Measurements from ENCODE around the gene RCAN3.
"Not testable (repeated sequence)": the region's sequence is repeated elsewhere in the genome, so short reads cannot be mapped to it uniquely, and the experiment has no call there.

The RCAN3 gene

GRCh38 chr1:24526940-24527542, 24.4 kb downstream of the RCAN3 start:
- peak; percentile 32 for DNase-seq
- no peaks in the 10 kb centered on the region for H3K4me1 ChIP-seq (ENCODE audit: insufficient read depth, low read length)

DNA sequence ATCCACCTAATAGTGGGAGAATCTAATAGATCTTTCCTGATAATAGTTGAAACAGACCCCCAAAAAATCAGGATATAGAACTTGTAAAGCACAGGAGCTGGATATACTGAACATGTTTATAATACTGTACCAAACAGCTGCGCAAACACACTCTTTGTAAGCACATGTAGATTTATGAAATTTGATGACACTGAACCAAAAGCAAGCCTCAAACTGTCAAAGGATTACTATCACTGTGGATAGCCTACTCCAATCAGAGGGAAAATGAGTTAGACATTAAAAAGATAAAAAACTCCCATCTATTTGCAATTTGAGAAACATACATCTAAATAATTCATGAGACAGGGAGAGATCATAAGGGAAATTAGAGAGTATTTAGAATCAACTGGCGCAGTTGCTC, 26.1 kb downstream of the RCAN3 start:
- Histone ChIP-seq H3K27ac (ENCODE audit: low read length) (no peak overlapping the region), H3K27me3 (ENCODE audit: insufficient read depth, low read length, poor library complexity) (peaks cover 15% of the 10 kb centered on the region), H3K9ac (ENCODE audit: low read depth, low read length) (no peak overlapping the region), H3K79me2 (ENCODE audit: insufficient read depth, low read length) (no peaks in the 10 kb centered on the region), H4K20me1 (ENCODE audit: insufficient read depth, low read length) (no peaks in the 10 kb centered on the region), H3K4me1 (ENCODE audit: insufficient read depth, low read length) (no peaks in the 10 kb centered on the region), H3K4me3 (ENCODE audit: low read depth in 1 of 2, low read length in 2 of 2) (no peak overlapping the region), H3K4me2 (ENCODE audit: insufficient read depth, low read length) (no peak overlapping the region), H2AFZ (ENCODE audit: low read depth, low read length) (no peak overlapping the region), H3K9me3 (ENCODE audit: insufficient read depth, low read length, severe bottlenecking) (no peaks in the 10 kb centered on the region), H3K36me3 (ENCODE audit: insufficient read depth, low read length) (no peaks in the 10 kb centered on the region)
- no peak for DNase-seq
- no peak for TF ChIP-seq CTCF (IDR thresholded peaks at IDR 0.05; ENCODE audit: borderline replicate concordance, extremely low read depth, low read length, poor library complexity, severe bottlenecking)
- no peak for TF ChIP-seq EZH2 (IDR thresholded peaks at IDR 0.05; ENCODE audit: borderline replicate concordance, low read depth, low read length, severe bottlenecking)
- ATAC-seq (ENCODE audit: insufficient read depth, low read depth): no peak

More at GRCh38 chr1:24526940-24527542, 24.4 kb downstream of the RCAN3 start:
- Histone ChIP-seq H3K27me3 (ENCODE audit: insufficient read depth, low read length, poor library complexity) (peaks cover 15% of the 10 kb centered on the region), H3K4me2 (ENCODE audit: insufficient read depth, low read length) (no peak overlapping the region), H3K9ac (ENCODE audit: low read depth, low read length) (no peak overlapping the region), H4K20me1 (ENCODE audit: insufficient read depth, low read length) (no peaks in the 10 kb centered on the region), H3K36me3 (ENCODE audit: insufficient read depth, low read length) (no peaks in the 10 kb centered on the region), H3K9me3 (ENCODE audit: insufficient read depth, low read length, severe bottlenecking) (no peaks in the 10 kb centered on the region), H3K4me3 (ENCODE audit: low read depth in 1 of 2, low read length in 2 of 2) (no peak overlapping the region), H2AFZ (ENCODE audit: low read depth, low read length) (no peak overlapping the region), H3K27ac (ENCODE audit: low read length) (no peak overlapping the region), H3K79me2 (ENCODE audit: insufficient read depth, low read length) (no peaks in the 10 kb centered on the region)
- ATAC-seq (ENCODE audit: insufficient read depth, low read depth): no peak
- TF ChIP-seq EZH2 (IDR thresholded peaks at IDR 0.05; ENCODE audit: borderline replicate concordance, low read depth, low read length, severe bottlenecking): no peak
- TF ChIP-seq CTCF (IDR thresholded peaks at IDR 0.05; ENCODE audit: borderline replicate concordance, extremely low read depth, low read length, poor library complexity, severe bottlenecking): peak; percentile 66

DNA sequence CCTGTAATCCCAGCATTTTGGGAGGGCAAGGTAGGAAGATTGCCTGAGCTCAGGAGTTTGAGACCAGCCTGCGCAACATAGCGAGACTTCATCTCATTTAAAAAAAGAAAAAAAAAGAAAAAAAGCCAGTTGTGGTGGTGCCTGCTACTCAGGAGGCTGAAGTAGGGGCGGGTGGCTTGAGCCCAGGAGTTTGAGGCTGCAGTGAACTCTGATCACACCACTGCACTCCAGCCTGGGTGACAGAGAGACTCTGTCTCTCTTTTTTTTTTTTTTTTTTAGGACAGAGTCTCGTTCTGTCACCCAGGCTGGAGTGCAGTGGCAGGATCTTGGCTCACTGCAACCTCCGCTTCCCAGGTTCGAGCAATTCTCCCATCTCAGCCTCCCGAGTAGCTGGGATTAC, 26.7 kb downstream of the RCAN3 start:
- H3K79me2 ChIP-seq (ENCODE audit: insufficient read depth, low read length); H3K27ac ChIP-seq (ENCODE audit: low read length); H3K4me3 ChIP-seq (ENCODE audit: low read depth in 1 of 2, low read length in 2 of 2); H4K20me1 ChIP-seq (ENCODE audit: insufficient read depth, low read length); H3K9ac ChIP-seq (ENCODE audit: low read depth, low read length); ATAC-seq (ENCODE audit: insufficient read depth, low read depth); H3K36me3 ChIP-seq (ENCODE audit: insufficient read depth, low read length); H2AFZ ChIP-seq (ENCODE audit: low read depth, low read length); H3K9me3 ChIP-seq (ENCODE audit: insufficient read depth, low read length, severe bottlenecking); H3K4me1 ChIP-seq (ENCODE audit: insufficient read depth, low read length); DNase-seq; H3K4me2 ChIP-seq (ENCODE audit: insufficient read depth, low read length): not testable (repeated sequence)
- H3K27me3 ChIP-seq (ENCODE audit: insufficient read depth, low read length, poor library complexity): peaks cover 15% of the 10 kb centered on the region

DNA sequence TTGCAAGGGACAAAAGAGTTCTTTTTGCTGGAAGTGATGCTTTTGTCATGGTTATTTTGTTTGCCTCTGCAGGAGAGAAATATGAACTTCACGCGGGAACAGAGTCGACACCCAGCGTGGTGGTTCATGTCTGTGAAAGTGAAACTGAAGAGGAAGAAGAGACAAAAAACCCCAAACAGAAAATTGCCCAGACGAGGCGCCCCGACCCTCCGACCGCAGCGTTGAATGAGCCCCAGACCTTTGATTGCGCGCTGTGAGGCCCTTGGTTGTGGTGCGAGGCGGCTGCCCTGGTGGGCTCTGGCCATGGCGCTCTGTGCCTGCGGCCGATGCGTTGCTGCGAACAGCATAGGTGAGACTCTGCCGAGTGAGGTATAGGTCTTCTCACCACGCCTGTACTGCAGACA, 32.4 kb downstream of the RCAN3 start:
- Histone ChIP-seq H3K9me3 (ENCODE audit: insufficient read depth, low read length, severe bottlenecking) (no peaks in the 10 kb centered on the region), H4K20me1 (ENCODE audit: insufficient read depth, low read length) (no peaks in the 10 kb centered on the region), H3K27me3 (ENCODE audit: insufficient read depth, low read length, poor library complexity) (peaks cover 3% of the 10 kb centered on the region), H3K4me2 (ENCODE audit: insufficient read depth, low read length) (peak overlapping the region; percentile 87), H3K9ac (ENCODE audit: low read depth, low read length) (peak overlapping the region; percentile 58), H3K4me3 (ENCODE audit: low read depth in 1 of 2, low read length in 2 of 2) (peak overlapping the region; percentile 28 to 69; a peak in 3 of 4 replicates), H3K36me3 (ENCODE audit: insufficient read depth, low read length) (no peaks in the 10 kb centered on the region), H3K4me1 (ENCODE audit: insufficient read depth, low read length) (peaks cover 24% of the 10 kb centered on the region), H2AFZ (ENCODE audit: low read depth, low read length) (peak overlapping the region; percentile 93), H3K79me2 (ENCODE audit: insufficient read depth, low read length) (no peaks in the 10 kb centered on the region), H3K27ac (ENCODE audit: low read length) (peak overlapping the region; percentile 70)
- peak; percentile 75 for DNase-seq
- ATAC-seq (ENCODE audit: insufficient read depth, low read depth): peak; percentile 92
- TF ChIP-seq CTCF (IDR thresholded peaks at IDR 0.05; ENCODE audit: borderline replicate concordance, extremely low read depth, low read length, poor library complexity, severe bottlenecking): peak; percentile 9
- TF ChIP-seq EZH2 (IDR thresholded peaks at IDR 0.05; ENCODE audit: borderline replicate concordance, low read depth, low read length, severe bottlenecking): no peak

Data from DND-41 (cell line).